GM21515 (cell line): ENCODE data around the gene DSTN.
"Not testable (repeated sequence)": the region's sequence is repeated elsewhere in the genome, so short reads cannot be mapped to it uniquely, and the experiment has no call there.

Source experiments
- ATAC-seq: cut with Tn5 transposase; IDR thresholded peaks from one replicate; pipeline ENCODE4 v1.9.1; 2021; ENCODE audit not compliant: unreplicated experiment

DSTN gene

DNA sequence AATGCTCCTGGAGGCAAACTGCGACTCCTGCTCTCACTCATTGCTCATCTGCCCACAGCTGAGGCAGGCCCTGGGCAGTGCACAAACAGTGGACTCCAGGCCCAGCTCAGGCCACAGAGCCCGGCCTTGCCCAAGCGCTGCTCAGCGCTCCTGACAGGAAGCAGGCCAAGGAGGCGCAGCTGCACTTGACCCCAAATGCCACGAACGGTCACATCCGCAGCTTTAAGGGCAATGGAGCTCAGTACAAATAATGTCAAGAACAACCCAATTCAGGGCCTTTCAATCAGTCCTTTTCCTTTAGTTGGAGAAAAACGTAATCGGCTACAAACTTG lies 78.4 kb downstream of the DSTN start:
- ATAC-seq = no peak

DNA sequence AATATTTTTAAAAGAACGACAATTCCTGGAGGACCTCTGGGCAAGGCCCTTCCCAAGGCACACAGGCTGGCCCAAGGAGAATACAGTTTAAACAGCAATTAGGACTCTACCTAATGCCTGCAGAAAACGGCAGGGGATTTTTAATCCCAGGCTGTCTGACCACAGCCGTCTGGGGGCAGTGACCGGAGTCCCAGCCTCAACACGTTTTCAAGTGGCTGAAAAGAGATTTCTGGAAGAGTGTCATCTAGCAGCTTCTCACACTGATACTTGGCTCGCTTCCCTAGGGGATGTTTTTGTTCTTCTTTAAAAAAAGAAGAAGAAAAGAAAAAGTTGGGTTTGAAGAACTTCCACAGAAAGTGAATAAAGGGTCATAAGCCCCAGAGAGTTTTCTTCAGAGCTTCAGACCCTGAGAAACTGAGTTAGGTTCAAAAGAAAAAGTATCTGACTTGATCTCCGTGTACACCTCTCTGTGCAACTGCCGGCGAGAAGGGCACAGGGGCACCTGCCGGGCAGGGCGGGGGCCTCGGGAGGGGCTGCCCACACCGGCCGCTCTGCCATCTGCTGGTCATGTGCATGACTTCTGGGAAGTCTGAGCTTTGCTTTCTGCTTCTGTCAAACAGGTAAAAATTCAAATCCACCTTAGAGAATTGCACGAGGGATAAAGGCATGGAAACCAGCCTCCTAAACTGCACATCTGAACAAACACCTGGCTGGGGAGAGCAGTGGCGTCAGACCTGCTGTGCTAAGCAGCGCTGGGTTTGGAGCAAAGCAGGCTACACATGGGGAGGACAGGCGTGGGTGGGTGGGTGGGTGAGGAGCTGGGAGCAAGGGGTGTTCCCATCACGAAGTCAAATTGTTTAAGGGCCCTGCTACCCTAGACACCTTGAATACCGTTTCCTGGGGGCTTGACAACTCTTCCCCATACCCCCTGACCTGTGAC lies 79.2 kb downstream of the DSTN start:
- ATAC-seq = no peak

DNA sequence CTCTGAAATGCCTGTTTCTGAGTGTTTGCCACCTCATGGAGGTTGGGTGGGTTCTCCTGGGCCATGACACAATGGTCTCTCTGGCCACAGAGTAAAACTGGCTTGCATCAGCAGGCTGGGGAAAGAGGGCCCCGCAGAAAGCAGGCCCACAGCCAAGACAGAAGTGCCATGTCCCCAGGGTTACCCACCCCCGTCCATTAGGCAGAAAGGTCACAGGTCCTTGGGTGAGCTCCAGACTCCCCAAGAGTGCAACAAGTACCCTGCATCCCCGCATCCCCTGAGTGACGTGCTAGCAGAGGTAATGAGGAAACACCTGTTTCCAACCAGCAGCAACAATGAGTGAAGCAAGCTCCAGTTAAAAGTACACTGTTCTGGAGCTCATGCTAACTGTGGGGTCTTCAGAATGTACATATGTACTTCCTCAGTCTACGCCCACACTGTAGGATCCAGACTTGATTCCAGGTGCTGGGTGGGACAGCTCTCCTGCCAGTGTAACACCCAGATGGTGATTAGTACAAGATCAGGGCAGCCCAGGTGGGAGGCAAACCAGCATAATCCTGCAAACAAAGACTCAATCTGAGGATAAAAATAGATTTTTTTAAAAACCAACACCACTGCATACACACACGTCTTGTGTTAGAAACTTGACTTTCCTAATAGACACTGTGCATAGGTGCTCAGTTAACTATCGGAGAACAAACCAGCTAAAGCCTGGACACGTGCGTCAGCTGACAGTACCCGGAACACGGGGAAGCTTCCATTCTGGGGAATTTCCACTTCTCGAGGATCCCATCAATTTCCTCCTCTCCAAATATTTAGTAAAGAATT lies 80.6 kb downstream of the DSTN start:
- no peak for ATAC-seq

DNA sequence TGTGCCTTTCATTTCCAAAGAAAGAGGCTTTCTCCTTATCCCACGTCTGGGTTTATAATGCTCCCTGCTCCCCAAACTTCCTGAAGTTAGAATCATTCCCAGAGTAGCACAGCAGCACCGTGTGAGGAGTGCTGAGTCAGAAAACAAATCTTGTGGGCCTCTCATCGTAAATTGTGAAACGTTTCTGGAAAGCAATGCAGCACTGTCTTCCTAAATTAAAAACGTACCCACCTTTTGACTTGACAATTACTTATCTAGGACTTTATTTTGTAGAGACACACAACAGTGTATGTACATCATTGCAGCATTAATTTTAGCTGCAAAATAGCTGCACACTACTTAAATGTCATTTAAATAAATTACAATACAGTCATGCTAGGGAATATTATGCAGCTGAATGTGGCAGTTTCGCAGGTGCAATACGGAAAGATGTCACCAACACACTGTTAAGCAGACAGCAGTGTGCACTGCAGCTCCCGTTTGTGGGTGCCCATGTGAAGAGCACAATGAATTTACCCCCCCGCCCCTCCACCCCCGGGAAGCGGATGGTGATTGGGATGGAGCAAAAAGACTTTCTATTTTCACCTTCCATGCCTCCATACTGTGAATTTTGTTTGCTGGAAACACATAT lies 81.4 kb downstream of the DSTN start:
- no peak for ATAC-seq

DNA sequence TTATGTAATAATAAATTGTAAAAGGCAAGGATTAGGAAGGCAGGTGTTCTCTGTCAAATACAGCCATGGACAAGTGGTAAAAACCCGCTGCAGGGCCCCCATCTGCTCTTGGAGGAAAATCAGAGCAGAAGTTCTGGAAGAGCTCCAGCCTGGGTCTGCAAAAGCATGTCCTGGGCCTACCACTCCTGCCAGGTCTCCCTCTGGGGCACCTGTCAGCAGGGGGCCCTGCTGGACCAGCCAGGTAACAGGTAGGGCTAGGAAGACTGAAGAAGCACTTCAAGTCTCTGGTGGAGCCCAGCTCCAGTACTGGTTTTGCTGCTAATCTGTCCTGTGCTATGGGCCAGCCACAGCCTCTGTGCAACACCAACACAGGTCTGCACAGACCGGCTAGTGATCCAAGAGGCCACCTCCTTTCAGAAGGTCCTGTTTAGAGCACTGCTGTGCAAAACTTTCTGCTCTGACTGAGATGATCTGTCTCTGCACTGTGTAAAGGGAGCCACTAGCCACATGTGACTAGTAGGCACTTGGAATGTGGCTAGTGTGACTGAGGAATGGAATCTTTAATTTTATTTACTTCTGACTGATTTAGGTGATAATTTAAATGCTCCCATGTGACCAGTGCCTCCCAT lies 82.0 kb downstream of the DSTN start:
- no peak for ATAC-seq

DNA sequence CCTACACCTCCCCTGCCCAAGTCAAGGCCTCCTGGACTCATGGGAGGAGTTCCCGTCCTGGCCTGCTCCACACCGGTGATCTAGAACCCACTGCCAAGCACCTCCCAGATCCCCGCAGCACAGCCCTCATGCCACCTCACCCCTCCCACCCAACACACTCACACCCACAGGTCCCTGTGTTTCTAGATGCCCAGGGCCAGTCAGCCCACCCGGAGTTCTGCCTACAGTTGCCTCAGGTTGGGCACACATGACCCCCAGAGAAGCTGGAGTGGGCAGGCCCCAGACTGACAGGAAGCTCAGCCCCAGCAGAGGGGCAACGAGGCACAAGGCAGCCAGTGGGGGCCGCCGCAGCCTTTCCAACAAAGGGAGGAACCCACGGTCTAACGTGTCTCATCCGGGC lies 82.5 kb downstream of the DSTN start:
- ATAC-seq = no peak

DNA sequence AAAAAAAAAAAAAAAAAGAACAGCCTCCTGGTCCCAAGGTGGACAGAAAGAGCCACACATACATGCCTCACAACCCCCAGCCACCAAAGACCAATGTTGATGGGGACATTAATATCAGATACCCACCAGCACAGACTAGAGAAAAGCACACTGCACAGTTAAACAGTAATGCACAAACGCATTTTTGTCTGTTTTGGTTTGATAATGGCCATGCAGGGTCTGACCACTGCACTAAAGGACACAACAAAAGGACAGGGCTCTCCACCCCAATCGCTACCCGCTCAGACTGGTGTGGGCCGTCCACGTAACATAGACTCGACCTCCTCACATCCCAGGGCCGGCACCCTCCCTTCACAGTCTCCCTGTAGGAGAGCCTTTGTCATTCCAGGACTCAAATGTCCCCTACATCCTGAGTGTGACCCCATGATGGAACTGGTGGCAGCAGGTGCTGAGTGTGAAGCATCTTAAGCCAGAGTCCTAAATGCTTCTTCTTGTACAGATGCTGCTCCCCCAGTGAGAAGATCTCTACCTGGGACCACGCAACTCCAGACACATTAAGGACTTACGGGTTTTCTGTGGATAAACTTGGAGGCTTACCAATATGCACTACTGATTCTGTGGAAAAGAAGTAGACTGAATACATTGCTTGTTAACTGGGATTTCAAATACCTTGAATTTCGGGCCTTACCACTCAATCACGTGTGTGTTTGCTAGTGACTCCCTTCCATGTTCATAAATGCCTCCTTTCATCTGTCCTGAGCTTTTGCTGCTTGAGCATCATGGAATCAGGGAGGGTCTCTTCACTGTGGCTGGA lies 84.2 kb downstream of the DSTN start:
- no peak for ATAC-seq

DNA sequence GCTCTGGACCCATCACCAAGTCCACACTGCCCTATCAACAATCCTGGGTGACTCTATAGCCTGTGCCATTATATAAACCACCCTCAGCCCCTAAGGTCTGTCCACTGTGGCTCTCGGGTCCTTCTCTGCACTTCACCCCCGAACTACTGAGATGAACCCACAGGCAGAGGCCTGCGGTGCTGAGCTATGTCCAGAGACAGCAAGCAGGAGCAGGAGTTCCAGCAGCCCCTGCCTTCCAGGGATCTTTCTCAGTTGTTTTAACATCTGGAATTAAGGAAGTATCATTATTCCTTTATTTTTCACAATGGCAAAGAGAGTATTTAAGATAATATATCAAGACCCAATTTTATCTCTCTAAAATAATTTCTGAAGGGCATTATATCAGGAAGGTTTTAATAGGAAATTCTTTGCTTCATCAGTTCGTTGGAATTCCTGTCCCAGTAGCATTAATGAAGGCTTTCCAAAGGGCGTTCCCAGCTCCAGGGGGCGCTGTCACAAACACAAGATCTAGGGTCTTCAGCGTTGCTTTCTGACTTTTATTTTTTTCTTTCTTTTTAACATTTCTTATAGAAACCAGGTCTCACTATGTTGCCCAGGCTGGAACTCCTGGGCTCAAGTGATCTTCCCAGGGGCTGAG lies 84.9 kb downstream of the DSTN start:
- no peak for ATAC-seq

DNA sequence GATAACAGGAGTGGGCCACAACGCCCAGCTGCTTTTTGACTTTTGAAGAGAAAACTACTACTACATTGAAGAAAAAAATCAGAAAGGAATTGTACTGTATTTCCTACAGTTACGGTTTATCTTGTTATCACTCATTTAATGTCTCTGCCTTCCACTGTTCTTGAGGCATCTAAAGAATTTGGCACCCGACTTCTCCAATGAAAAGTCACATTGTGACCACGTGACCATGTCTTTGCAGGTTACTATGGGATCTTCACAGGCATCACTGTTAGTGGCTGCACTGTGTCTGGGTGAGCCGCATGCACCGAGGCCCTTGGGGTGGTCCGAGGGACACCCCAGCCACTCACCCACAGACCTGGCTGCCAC lies 85.4 kb downstream of the DSTN start:
- no peak for ATAC-seq

DNA sequence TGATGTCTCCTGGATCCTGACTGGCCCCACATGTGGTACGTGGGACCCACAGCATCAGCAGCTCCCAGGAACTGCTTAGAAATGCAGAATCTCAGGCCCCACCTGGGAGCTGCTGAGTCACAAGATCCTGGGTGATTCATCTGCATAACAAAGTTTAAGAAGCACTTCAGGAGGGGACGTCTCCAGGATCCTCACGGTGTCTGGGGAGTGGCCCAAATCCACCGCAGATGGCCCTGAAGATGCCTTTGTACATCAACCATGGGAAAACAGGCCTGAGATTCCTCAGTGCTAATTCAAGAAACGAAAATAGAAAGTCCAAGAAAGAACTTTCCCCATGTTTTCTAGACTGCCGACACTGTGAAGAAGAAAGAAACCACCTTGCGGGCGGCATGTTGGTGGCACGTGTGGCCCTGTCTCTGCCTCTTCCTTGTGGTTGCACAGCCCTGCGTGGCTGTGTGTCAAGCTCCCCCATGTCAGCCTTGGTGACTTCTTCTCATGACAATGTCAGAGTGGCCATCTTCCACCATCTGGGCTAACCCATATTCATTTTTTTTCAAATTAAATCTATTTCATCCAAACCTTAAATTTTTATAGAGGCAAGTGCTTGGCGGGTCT lies 86.1 kb downstream of the DSTN start:
- ATAC-seq = no peak

DNA sequence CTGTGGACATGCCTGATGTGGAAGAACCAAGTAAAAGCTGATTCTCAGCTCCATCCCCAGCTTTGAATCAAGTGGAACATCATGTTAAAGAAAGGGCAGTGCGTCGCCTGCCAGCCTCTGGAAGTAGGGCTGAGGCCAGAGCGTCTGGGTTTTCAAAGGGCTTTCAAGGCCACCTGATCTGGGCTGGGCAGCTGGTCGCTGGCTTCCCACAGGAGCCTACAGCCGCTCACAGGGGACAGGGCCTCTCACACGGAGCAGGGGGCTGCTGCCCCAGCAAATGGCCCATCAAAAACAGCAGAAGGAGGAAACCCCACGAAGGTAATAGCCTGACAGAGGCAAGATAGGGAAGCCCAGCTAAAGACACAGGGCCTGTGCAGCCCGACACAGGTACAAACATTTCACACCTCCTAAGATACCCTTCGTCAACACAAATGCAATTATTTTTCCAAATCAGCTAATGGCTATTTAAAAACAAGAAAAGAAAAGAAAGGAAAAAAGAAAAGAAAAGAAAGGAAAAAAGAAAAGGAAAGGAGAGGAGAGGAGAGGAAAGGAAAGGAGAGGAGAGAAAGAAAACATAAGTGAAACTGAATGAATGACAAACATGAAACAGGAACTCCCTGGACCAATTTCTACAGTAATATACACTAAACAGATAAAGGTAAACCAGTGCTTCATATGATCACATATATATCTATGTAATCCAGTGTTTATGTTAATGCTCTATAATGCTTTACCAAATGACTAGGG lies 87.4 kb downstream of the DSTN start:
- no peak for ATAC-seq

DNA sequence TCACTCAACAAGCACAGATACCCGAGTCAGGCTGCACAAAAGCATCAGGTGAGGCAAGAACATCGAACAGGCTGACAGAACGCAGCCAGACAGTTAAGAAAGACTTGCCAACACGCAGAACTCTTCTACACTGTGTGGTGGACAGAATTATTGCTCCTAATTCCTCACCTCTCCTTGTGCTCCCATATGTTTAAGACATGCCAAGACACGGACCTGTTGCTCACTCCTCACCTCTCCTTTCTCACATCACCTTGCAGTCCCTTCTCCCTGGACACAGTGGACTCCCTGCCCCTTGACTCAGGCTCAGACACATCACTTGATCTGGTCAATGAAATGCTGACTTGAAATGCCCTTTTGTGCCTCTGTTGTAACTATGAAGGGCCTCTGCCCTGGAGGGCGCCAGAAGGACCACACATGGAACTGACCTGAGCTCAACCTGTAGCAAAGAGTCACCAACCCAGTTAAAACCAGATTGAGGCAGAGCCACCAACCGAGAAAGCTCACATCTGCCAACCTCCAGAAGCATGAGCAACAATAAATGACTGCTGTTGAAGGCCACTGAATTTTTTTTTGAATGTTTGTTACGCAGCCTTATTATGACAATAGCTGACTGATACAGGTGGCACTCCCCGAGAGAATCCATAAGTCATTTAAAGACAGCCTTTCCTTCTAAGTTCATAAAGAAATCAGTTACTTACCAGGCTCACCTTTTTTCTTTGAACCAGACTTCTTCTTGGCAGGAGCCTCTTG lies 88.2 kb downstream of the DSTN start:
- ATAC-seq = no peak

DNA sequence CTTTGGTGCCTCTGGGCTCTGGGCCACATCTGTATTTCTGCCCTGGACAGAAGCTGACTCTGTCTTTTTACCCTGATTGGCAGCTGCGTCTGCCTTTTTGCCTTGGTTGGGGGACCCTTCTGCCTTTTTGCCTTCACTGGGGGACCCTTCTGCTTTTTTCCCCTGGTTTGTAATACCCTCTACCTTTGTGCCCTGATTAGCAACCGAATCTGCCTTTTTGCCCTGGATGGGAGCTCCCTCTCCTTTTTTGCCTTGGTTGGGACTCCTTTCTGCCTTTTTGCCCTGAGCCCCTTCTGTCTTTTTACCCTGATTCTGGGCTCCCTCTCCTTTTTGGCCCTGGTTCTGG lies 88.7 kb downstream of the DSTN start:
- ATAC-seq = no peak

DNA sequence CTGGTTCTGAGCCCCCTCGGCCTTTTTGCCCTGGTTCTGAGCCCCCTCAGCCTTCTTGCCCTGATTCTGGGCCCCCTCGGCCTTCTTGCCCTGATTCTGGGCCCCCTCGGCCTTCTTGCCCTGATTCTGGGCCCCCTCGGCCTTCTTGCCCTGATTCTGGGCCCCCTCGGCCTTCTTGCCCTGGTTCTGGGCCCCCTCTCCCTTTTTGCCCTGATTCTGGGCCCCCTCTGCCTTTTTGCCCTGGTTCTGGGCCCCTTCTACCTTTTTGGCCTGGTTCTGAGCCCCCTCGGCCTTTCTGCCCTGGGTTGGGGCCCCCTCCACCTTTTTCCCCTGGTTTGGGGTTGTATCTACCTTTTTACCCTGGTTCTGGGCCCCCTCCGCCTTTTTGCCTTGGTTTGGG lies 89.5 kb downstream of the DSTN start:
- ATAC-seq = not testable (repeated sequence)
